ENCODE data around the gene SERPIND1. TPM values are rescaled to one million over a fixed set of nuclear protein-coding genes. Genes with fewer than 3 reads are reported as not detected.
"Not testable (repeated sequence)": the region's sequence is repeated elsewhere in the genome, so short reads cannot be mapped to it uniquely, and the experiment has no call there.

The SERPIND1 gene
- total RNA-seq, 1 donor from 2014 or later: not detected

- Histone ChIP-seq H3K9me3 (no peaks in the 10 kb centered on the region), H3K36me3 (peaks cover 57 to 63% of the 10 kb centered on the region in 2 donors), H3K27ac (no peak overlapping the region), H3K4me1 (no peaks in the 10 kb centered on the region), H3K27me3 (no peaks in the 10 kb centered on the region), H3K4me3 (no peak overlapping the region)
- TF ChIP-seq, protein P1, sequence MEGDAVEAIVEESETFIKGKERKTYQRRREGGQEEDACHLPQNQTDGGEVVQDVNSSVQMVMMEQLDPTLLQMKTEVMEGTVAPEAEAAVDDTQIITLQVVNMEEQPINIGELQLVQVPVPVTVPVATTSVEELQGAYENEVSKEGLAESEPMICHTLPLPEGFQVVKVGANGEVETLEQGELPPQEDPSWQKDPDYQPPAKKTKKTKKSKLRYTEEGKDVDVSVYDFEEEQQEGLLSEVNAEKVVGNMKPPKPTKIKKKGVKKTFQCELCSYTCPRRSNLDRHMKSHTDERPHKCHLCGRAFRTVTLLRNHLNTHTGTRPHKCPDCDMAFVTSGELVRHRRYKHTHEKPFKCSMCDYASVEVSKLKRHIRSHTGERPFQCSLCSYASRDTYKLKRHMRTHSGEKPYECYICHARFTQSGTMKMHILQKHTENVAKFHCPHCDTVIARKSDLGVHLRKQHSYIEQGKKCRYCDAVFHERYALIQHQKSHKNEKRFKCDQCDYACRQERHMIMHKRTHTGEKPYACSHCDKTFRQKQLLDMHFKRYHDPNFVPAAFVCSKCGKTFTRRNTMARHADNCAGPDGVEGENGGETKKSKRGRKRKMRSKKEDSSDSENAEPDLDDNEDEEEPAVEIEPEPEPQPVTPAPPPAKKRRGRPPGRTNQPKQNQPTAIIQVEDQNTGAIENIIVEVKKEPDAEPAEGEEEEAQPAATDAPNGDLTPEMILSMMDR (IDR thresholded peaks at IDR 0.05): no peak
- intact Hi-C loops (cut with DNase I): no loop called here
- no peak for DNase-seq (ENCODE audit: low spot score in 2 of 2)
Measured at GRCh38 chr22:20729194-20729593, 44.7 kb upstream of the SERPIND1 start.

GRCh38 chr22:20732431-20732830 lies 41.5 kb upstream of the SERPIND1 start:
- H3K27me3 ChIP-seq; H3K4me3 ChIP-seq; DNase-seq (ENCODE audit: low spot score in 2 of 2); H3K4me1 ChIP-seq; H3K9me3 ChIP-seq; H3K27ac ChIP-seq; intact Hi-C loops (cut with DNase I): not testable (repeated sequence)
- H3K36me3 ChIP-seq: peaks cover 36 to 38% of the 10 kb centered on the region in 2 donors

DNA sequence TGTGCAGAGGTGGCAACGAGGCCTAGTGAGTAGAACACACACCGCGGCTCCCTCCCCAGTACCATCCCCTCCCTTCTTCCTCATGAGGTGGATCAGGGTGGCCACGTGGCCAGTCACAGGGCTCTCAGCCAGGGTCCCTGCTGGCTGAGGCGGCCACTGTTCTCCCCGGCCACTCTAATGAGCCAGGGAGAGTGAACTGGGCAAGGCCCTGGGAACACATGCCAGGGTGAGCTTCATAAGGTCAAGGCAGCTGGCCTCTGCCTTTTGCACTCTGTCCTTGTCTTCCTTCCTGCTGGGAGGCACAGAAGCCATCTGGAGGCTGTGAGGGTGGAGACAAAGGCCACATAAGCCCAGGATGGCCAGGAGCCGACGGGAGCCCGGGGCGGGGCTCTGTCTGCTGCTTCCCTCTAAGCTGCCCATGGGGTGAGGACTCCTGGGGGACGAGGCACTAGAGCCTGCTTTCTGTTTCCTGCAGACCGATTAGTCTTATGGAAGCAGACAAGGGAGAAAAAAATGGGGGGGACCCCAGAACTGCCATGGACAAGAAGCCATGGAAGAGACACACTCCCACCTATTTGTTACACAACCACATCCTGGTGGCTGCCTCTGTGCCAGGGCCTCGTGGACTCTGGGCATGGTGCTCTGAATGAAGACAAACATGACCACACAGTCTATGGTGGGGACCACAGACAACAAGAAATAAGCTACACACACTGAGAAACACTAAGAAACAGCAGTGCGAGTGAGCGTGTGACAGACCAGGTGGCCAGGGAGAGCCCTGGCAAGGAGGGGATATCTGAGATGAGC lies 38.4 kb upstream of the SERPIND1 start:
- intact Hi-C loops (cut with DNase I); DNase-seq (ENCODE audit: low spot score in 2 of 2); H3K4me1 ChIP-seq; H3K27me3 ChIP-seq; H3K4me3 ChIP-seq; H3K27ac ChIP-seq; H3K9me3 ChIP-seq: not testable (repeated sequence)
- H3K36me3 ChIP-seq: peaks cover 17 to 25% of the 10 kb centered on the region in 2 donors

- H3K4me1 ChIP-seq; intact Hi-C loops (cut with DNase I); H3K27ac ChIP-seq; H3K4me3 ChIP-seq; H3K9me3 ChIP-seq; H3K27me3 ChIP-seq; DNase-seq (ENCODE audit: low spot score in 2 of 2): not testable (repeated sequence)
- H3K36me3 ChIP-seq: peaks cover 13 to 32% of the 10 kb centered on the region in 2 donors
Measured at GRCh38 chr22:20736891-20737290, 37.0 kb upstream of the SERPIND1 start.

DNA sequence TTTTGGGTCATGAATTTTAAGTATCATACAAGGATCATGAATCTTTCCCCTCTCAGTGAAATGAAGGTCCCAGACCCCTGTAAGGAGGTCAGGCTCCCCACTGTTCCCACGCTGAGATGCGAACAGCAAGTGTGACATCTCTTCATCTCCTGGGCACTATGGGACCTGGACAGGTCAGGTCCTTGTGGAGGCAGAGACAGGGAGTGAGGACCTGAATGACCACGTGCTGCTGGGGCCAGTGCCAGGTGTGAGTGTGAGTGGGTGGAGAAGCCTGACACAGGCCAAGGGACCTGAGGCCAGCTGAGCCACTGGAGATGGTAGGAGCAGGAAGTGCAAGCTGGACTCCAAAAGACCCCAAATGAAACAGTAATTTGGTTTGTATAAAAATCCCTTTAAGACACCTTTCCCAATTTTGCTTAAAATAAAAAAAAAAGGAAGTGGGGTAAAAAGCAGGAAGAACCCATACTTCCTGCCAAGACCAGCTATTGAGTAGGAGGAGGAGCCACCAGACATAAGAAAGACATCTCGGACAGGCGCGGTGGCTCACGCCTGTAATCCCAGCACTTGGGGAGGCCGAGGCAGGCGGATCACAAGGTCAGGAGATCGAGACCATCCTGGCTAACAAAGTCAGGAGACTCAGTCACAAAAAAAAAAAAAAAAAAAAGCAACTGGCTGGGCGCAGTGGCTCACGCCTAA lies 35.4 kb upstream of the SERPIND1 start:
- Histone ChIP-seq H3K9me3 (no peaks in the 10 kb centered on the region), H3K4me1 (no peaks in the 10 kb centered on the region), H3K27ac (no peak overlapping the region), H3K4me3 (no peak overlapping the region), H3K36me3 (peaks cover 19 to 44% of the 10 kb centered on the region in 2 donors), H3K27me3 (no peaks in the 10 kb centered on the region)
- intact Hi-C loops (cut with DNase I): no loop called here
- TF ChIP-seq, protein P1 (IDR thresholded peaks at IDR 0.05): no peak
- DNase-seq (ENCODE audit: low spot score in 2 of 2): no peak

- intact Hi-C loops (cut with DNase I): no loop called here
- peaks cover 35 to 62% of the 10 kb centered on the region in 2 donors for H3K36me3 ChIP-seq
- TF ChIP-seq, protein P1 (IDR thresholded peaks at IDR 0.05): no peak
- H3K4me3 ChIP-seq: no peak overlapping the region
- DNase-seq (ENCODE audit: low spot score in 2 of 2): no peak
- no peak overlapping the region for H3K27ac ChIP-seq
- no peaks in the 10 kb centered on the region for H3K4me1 ChIP-seq
- no peaks in the 10 kb centered on the region for H3K9me3 ChIP-seq
- H3K27me3 ChIP-seq: no peaks in the 10 kb centered on the region
Measured at GRCh38 chr22:20740222-20740951, 33.5 kb upstream of the SERPIND1 start.
